A549 (cell line): ENCODE measurements around the gene TRIM28. TPM values are rescaled to one million over a fixed set of nuclear protein-coding genes. Genes with fewer than 3 reads are reported as not detected.

Experiments used
- ATAC-seq, 2 experiments: fragments of 200-7000 bp in 1 of 2; fragments of >200 bp in 1 of 2; cut with Nextera tagmentation in 1 of 2; cut with Tn5 transposase in 1 of 2; 3 replicates each; pipeline versions ENCODE4 v1.8.0 to v1.9.1; 2018 to 2020; ENCODE audit warnings: mild to moderate bottlenecking in 1 of 2, moderate library complexity in 1 of 2
- CTCF ChIA-PET: fragments of 300-600 bp; sonication (Branson Sonifier 250); formaldehyde crosslinking; extraction: SDS; loops from one replicate; lab custom pipeline; 2021; ENCODE audit warnings: antibody characterized with exemption, inconsistent platforms; lab: Yijun Ruan, JAX
- POLR2A ChIA-PET: fragments of 350-600 bp; formaldehyde crosslinking; extraction: SDS; loops from one replicate; lab custom pipeline; 2021; ENCODE audit warnings: antibody characterized with exemption, inconsistent platforms; lab: Yijun Ruan, JAX
- DNase-seq, 2 experiments: peaks; one replicate each; pipeline versions ENCODE4 v3.0.0 to v3.0.0-alpha.2; 2011 to 2016; ENCODE audit warnings: low read depth in 1 of 2, low spot score in 1 of 2
- FAIRE-seq: peaks from 2 replicates; lab custom pipeline; 2011; peaks lifted over from hg19 to GRCh38; lab: Jason Lieb, UNC
- H3K27ac ChIP-seq, 2 experiments: fragments of >200 bp; sonication (Bioruptor Twin); formaldehyde crosslinking; 3 replicates each; pipeline ENCODE4 v1.5.1; 2016 to 2017
- H3K4me1 ChIP-seq: fragments of >200 bp; sonication (Bioruptor Twin); formaldehyde crosslinking; 3 replicates; pipeline ENCODE4 v1.6.1; 2016
- H3K4me2 ChIP-seq: fragments of >200 bp; sonication (Bioruptor Twin); formaldehyde crosslinking; 3 replicates; pipeline ENCODE4 v1.6.1; 2016
- H3K4me3 ChIP-seq: fragments of >200 bp; sonication (Bioruptor Twin); formaldehyde crosslinking; 3 replicates; pipeline ENCODE4 v1.5.1; 2016
- H3K9me3 ChIP-seq: fragments of >200 bp; sonication (Bioruptor Twin); formaldehyde crosslinking; 3 replicates; pipeline ENCODE4 v1.6.1; 2016
- BHLHE40 ChIP-seq: IDR thresholded peaks from 2 replicates; pipeline ENCODE4 v1.6.1; 2012; ENCODE audit warnings: low read depth, low read length, inconsistent platforms
- CBX8 ChIP-seq: fragments of 200-600 bp; sonication (generic); IDR thresholded peaks from 2 replicates; pipeline ENCODE4 v1.6.1; 2016
- EHF ChIP-seq: fragments of 250-450 bp; sonication (Bioruptor Pico); IDR thresholded peaks from 2 replicates; pipeline ENCODE4 v1.5.0; 2020; ENCODE audit warnings: mild to moderate bottlenecking
- EHMT2 ChIP-seq: fragments of 200-600 bp; sonication (generic); IDR thresholded peaks from 2 replicates; pipeline ENCODE4 v1.6.1; 2016; ENCODE audit warnings: antibody characterized with exemption, low read depth, mild to moderate bottlenecking, moderate library complexity
- EP300 ChIP-seq, 2 experiments: fragments of >200 bp; sonication (Bioruptor Twin); formaldehyde crosslinking; IDR thresholded peaks; 2 replicates in 1 of 2; 3 replicates in 1 of 2; pipeline ENCODE4 v1.6.1; 2016 to 2017
- FOSB ChIP-seq: fragments of 250-450 bp; sonication (Bioruptor Pico); IDR thresholded peaks from 2 replicates; pipeline ENCODE4 v1.5.0; 2020; ENCODE audit warnings: mild to moderate bottlenecking, moderate library complexity
- FOSL2 ChIP-seq, 2 experiments: fragments of 450-650 bp in 1 of 2; fragments of >200 bp in 1 of 2; sonication (Bioruptor Twin) in 1 of 2; formaldehyde crosslinking; IDR thresholded peaks; 2 replicates each; pipeline versions ENCODE4 v1.5.0 to v1.6.1; 2016 to 2020; ENCODE audit warnings: mild to moderate bottlenecking in 1 of 2, moderate library complexity in 1 of 2
- FOXS1 ChIP-seq: fragments of 250-450 bp; sonication (Bioruptor Pico); IDR thresholded peaks from 2 replicates; pipeline ENCODE4 v1.5.0; 2020; ENCODE audit warnings: mild to moderate bottlenecking, moderate library complexity
- GATA3 ChIP-seq: IDR thresholded peaks from 2 replicates; pipeline ENCODE4 v1.6.1; 2012; ENCODE audit warnings: borderline replicate concordance
- HDAC2 ChIP-seq: fragments of 200-600 bp; sonication (generic); IDR thresholded peaks from 2 replicates; pipeline ENCODE4 v1.6.1; 2016
- HEYL ChIP-seq: fragments of 250-450 bp; sonication (Bioruptor Pico); IDR thresholded peaks from 2 replicates; pipeline ENCODE4 v1.8.0; 2021; ENCODE audit warnings: mild to moderate bottlenecking, moderate library complexity
- HOXA7 ChIP-seq: fragments of 250-450 bp; sonication (Bioruptor Pico); IDR thresholded peaks from 2 replicates; pipeline ENCODE4 v1.5.0; 2020; ENCODE audit warnings: mild to moderate bottlenecking, moderate library complexity
- HOXB13 ChIP-seq: fragments of 250-450 bp; sonication (Bioruptor Pico); IDR thresholded peaks from 2 replicates; pipeline ENCODE4 v1.5.0; 2020; ENCODE audit warnings: low read depth, mild to moderate bottlenecking, moderate library complexity
- JUN ChIP-seq, 2 experiments: fragments of >200 bp; sonication (Bioruptor Twin); formaldehyde crosslinking; IDR thresholded peaks; 2 replicates in 1 of 2; 3 replicates in 1 of 2; pipeline ENCODE4 v1.6.1; 2016 to 2017
- MAFK ChIP-seq: fragments of 450-650 bp; IDR thresholded peaks from 2 replicates; pipeline ENCODE4 v1.6.1; 2014; ENCODE audit not compliant: partially characterized antibody
- MAZ ChIP-seq: fragments of 150-350 bp; IDR thresholded peaks from 2 replicates; pipeline ENCODE4 v1.6.1; 2014; ENCODE audit warnings: antibody characterized with exemption, low read depth, low read length, borderline replicate concordance
- POLR2A ChIP-seq: IDR thresholded peaks from 2 replicates; pipeline ENCODE4 v1.6.1; 2012; ENCODE audit warnings: mild to moderate bottlenecking, low read length
- POLR2AphosphoS2 ChIP-seq: conservative IDR thresholded peaks from 2 replicates; pipeline ENCODE4 v1.6.1; 2012; ENCODE audit warnings: low read length, improper control_type of control experiment, inconsistent platforms
- TFCP2L1 ChIP-seq: fragments of 250-450 bp; sonication (Bioruptor Pico); IDR thresholded peaks from 2 replicates; pipeline ENCODE4 v1.5.0; 2021; ENCODE audit warnings: mild to moderate bottlenecking
- ZNF302 ChIP-seq: fragments of 250-450 bp; sonication (Bioruptor Pico); IDR thresholded peaks from 2 replicates; pipeline ENCODE4 v1.9.0; 2021; ENCODE audit warnings: inconsistent platforms, mild to moderate bottlenecking, moderate library complexity
- WGBS: methylation state at CpG from one replicate; pipeline ENCODE4 v1.1.6; 2017; ENCODE audit errors: missing lambda C conversion rate; 5-methylcytosine and 5-hydroxymethylcytosine counted together
- polyA plus RNA-seq, 4 experiments: library from polyadenylated mRNA; depleted of rRNA in 3 of 4; stranded (reverse); fragments of >200 nt; fragmentation: RNase III in 1 of 4; extraction: RNeasy Plus Mini Kit Qiagen cat#74134 plus additional on column Dnase treatment in 1 of 4; gene quantifications; 2 replicates in 3 of 4; 3 replicates in 1 of 4; pipeline ENCODE4 v1.2.3, GENCODE V29; 2011 to 2017
- TF ChIP-seq, protein P1 (sequence below): fragments of >200 bp; sonication (Bioruptor Twin); formaldehyde crosslinking; IDR thresholded peaks from 3 replicates; pipeline ENCODE4 v1.6.1; 2016
- TF ChIP-seq, protein P2 (sequence below): IDR thresholded peaks from 2 replicates; pipeline ENCODE4 v1.6.1; 2012
- TF ChIP-seq, protein P3 (sequence below): fragments of 250-450 bp; sonication (Bioruptor Pico); IDR thresholded peaks from 2 replicates; pipeline ENCODE4 v1.5.0; 2020; ENCODE audit warnings: low read depth, mild to moderate bottlenecking, moderate library complexity

Gene TRIM28
- polyA plus RNA-seq, 2 of the 4 experiments (the other 2 are of a cell fraction): 576 to 656 TPM

DNA sequence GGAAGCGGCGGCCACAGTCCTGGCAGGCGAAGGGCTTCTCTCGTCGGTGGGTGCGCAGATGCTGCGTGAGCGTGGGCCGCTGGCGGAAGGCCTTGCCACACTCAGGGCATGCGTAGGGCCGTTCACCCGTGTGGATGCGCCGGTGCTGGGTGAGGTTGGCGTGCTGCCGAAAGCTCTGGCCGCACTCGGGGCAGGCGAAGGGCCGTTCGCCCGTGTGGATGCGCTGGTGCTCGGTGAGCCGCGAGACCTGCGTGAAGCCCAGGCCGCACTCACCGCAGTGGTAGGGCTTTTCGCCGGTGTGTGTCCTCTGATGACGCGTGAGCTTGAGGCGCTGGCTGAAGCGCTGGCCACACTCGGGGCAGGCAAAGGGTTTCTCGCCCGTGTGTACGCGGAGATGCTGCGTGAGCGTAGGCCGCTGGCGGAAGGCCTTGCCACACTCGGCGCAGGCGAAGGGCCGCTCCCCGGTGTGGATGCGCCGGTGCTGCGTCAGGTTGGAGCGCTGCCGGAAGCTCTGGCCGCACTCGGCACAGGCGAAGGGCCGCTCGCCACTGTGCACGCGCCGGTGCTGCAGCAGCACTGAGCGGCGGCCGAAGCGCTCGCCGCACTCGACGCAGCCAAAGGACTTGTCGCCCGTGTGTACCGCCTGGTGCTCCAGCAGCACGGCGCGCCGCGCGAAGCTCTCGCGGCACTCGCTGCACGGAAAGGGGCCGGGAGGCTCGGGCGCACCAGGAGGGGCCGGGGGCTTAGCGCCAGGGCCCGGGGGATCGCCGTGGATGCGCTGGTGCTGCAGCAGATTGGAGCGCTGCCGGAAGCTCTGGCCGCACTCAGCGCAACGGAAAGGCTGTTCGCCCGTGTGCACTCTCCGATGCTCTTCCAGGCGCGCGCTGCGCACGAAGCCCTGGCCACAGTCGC, 18.5 kb downstream of the TRIM28 start:
- DNase-seq (no peak), ATAC-seq (no peak), FAIRE-seq (no peak)
- CTCF ChIA-PET: interaction anchor here (1.0 to 4.0 kb wide), 4 partner anchors 9 to 49 kb away, joined by 3 to 28 read pairs (median 6); partner anchors contain the start of gene ZBTB45
- POLR2A ChIA-PET: interaction anchor here (0.9 to 1.6 kb wide), 2 partner anchors 12 to 19 kb away, joined by 3 to 4 read pairs; partner anchors contain the start of gene TRIM28
- H3K27ac ChIP-seq: no peak overlapping the region
- no peaks in the 10 kb centered on the region for H3K9me3 ChIP-seq
- TF ChIP-seq POLR2A (0 out of 2 replicates have a peak, but pooled peaks have one; percentile 18), TFCP2L1 (CRISPR knock-in tag) (no peak), EP300 (IDR thresholded peaks at IDR 0.05) (no peak)
- WGBS: 96% methylated on average over 105 of the region's 107 CpGs
- no peak overlapping the region for H3K4me3 ChIP-seq
- no peak overlapping the region for H3K4me2 ChIP-seq
- peaks cover 11% of the 10 kb centered on the region for H3K4me1 ChIP-seq

DNA sequence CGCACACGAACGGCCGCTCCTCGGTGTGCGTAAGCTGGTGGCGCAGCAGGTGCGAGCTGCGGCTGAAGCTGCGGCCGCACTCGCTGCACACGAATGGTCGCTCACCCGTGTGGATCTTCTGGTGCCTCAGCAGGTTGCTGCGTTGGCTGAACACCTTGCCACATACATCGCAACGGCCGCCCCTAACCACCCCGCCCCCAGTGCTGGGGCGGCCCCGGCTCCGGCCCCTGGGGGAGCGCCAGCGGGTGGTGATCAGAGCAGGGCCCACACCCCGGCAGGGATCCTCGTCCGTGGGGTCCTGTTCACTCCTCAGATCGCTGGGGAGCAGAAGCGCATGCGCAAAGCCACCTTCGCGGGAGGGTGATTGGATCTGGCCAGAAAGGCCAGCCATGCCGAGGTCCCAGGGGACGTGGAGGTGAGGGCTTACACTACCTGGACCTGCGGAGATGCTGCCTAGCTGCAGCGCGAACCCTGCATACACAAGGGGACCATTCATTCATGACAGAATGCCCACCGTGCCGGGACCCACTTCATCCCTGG, 19.2 kb downstream of the TRIM28 start:
- DNase-seq: no peak
- peaks cover 11% of the 10 kb centered on the region for H3K4me1 ChIP-seq
- H3K9me3 ChIP-seq: no peaks in the 10 kb centered on the region
- 96% methylated on average over 35 of the region's 40 CpGs for WGBS
- ChIA-PET POLR2A (no interaction called here), CTCF (interaction anchor here (2.1 to 4.0 kb wide), 3 partner anchors 9 to 44 kb away, joined by 7 to 28 read pairs (median 8); partner anchors contain the start of gene ZBTB45)
- ATAC-seq: no peak
- TF ChIP-seq, protein P1, sequence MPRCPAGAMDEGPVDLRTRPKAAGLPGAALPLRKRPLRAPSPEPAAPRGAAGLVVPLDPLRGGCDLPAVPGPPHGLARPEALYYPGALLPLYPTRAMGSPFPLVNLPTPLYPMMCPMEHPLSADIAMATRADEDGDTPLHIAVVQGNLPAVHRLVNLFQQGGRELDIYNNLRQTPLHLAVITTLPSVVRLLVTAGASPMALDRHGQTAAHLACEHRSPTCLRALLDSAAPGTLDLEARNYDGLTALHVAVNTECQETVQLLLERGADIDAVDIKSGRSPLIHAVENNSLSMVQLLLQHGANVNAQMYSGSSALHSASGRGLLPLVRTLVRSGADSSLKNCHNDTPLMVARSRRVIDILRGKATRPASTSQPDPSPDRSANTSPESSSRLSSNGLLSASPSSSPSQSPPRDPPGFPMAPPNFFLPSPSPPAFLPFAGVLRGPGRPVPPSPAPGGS: 0 out of 3 replicates have a peak, but pooled peaks have one; percentile 11
- peak; percentile 48; the same call in 1 of the 2 replicates for TF ChIP-seq POLR2AphosphoS2
- TF ChIP-seq MAZ: no peak
- TF ChIP-seq, protein P2, sequence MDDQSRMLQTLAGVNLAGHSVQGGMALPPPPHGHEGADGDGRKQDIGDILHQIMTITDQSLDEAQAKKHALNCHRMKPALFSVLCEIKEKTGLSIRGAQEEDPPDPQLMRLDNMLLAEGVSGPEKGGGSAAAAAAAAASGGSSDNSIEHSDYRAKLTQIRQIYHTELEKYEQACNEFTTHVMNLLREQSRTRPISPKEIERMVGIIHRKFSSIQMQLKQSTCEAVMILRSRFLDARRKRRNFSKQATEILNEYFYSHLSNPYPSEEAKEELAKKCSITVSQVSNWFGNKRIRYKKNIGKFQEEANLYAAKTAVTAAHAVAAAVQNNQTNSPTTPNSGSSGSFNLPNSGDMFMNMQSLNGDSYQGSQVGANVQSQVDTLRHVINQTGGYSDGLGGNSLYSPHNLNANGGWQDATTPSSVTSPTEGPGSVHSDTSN: 0 out of 2 replicates have a peak, but pooled peaks have one; percentile 23
- H3K4me2 ChIP-seq: no peak overlapping the region
- H3K27ac ChIP-seq: no peak overlapping the region
- no peak overlapping the region for H3K4me3 ChIP-seq
- no peak for FAIRE-seq

DNA sequence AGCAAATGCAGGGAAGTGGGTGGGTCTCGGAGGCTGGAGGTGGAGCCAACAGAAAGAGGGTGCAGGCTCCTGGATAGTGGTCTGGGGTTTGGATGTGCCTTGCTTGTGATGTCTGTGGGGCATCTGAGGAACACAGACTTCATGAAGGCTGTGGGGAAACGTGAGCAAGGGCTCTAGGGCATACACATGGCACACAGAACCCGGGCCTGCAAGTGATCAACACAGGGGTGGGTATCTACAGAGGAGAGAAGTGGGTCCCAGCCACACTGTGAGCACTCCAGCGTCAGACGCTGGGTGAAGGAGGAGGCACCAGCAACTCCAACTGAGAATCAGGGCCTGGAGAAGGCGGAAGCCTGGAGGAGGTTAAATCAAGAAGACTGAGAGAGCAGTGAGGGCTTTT, 20.0 kb downstream of the TRIM28 start:
- H3K27ac ChIP-seq: no peak overlapping the region
- H3K4me3 ChIP-seq: no peak overlapping the region
- no peak overlapping the region for H3K4me2 ChIP-seq
- no peak for FAIRE-seq
- H3K4me1 ChIP-seq: peaks cover 11% of the 10 kb centered on the region
- CTCF ChIA-PET: interaction anchor here (2.1 kb wide), 1 partner anchor 45 kb away, joined by 7 read pairs; the partner anchor contains the start of gene ZBTB45
- ATAC-seq: no peak
- H3K9me3 ChIP-seq: no peaks in the 10 kb centered on the region
- DNase-seq: no peak
- POLR2A ChIA-PET: interaction anchor here (1.1 kb wide), 1 partner anchor 9 kb away, joined by 3 read pairs; the partner anchor contains the start of gene CHMP2A
- no peak for TF ChIP-seq MAFK
- no peak for TF ChIP-seq BHLHE40
- no peak for TF ChIP-seq HDAC2
- TF ChIP-seq FOXS1: no peak
- TF ChIP-seq CBX8: no peak
- no peak for TF ChIP-seq JUN (IDR thresholded peaks at IDR 0.05)
- TF ChIP-seq ZNF302: no peak
- 88% methylated on average over 6 of the region's 6 CpGs for WGBS

DNA sequence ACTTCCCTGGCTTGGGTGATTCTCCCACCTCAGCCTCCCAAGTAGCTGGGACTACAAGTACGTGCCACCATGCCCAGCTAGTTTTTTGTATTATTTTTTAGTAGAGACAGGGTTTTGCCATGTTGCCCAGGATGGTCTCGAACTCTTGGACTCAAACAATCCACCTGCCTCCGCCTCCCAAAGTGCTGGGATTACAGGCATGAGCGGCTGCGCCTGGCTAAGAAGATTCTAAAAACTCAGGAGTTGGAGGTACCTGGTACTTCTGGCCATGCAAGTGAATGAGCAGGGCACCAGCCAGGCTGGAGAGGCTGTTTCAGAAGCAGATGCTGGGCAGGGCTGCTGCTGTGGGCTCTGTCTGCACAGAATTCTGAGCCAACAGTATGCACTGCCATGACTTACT, 23.1 kb downstream of the TRIM28 start:
- Histone ChIP-seq H3K4me2 (no peak overlapping the region), H3K27ac (no peak overlapping the region), H3K9me3 (no peaks in the 10 kb centered on the region), H3K4me1 (peaks cover 3% of the 10 kb centered on the region; the same call in 2 of the 3 replicates), H3K4me3 (no peak overlapping the region)
- ChIA-PET POLR2A (interaction anchor here (1.1 kb wide), 1 partner anchor 23 kb away, joined by 5 read pairs; the partner anchor contains the start of gene TRIM28), CTCF (interaction anchor here (1.3 to 1.7 kb wide), 2 partner anchors 8 to 48 kb away, joined by 4 to 6 read pairs; partner anchors contain the start of gene ZBTB45)
- FAIRE-seq (no peak), ATAC-seq (no peak), DNase-seq (no peak)
- WGBS: 94% methylated on average over 5 of the region's 5 CpGs
- TF ChIP-seq EHMT2 (no peak), MAZ (no peak), JUN (IDR thresholded peaks at IDR 0.05) (no peak), HEYL (CRISPR knock-in tag) (no peak), HOXA7 (no peak), FOSB (no peak), HOXB13 (CRISPR knock-in tag) (no peak), HDAC2 (no peak), GATA3 (no peak), EHF (no peak), FOSL2 (IDR thresholded peaks at IDR 0.05) (no peak), FOSL2 (CRISPR knock-in tag; IDR thresholded peaks at IDR 0.05) (no peak)
- TF ChIP-seq, protein P3, sequence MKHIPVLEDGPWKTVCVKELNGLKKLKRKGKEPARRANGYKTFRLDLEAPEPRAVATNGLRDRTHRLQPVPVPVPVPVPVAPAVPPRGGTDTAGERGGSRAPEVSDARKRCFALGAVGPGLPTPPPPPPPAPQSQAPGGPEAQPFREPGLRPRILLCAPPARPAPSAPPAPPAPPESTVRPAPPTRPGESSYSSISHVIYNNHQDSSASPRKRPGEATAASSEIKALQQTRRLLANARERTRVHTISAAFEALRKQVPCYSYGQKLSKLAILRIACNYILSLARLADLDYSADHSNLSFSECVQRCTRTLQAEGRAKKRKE (CRISPR knock-in tag): no peak
